H9 (cell line): ENCODE results near the gene RGL4. TPM values are rescaled to one million over a fixed set of nuclear protein-coding genes. Genes with fewer than 3 reads are reported as not detected.

ENCODE experiments used
- DNase-seq: peaks from one replicate; pipeline ENCODE4 v3.0.0-alpha.2; 2017
- H2AFZ ChIP-seq: one replicate; pipeline ENCODE4 v1.6.1; 2013; ENCODE audit warnings: mild to moderate bottlenecking, low read length, control low read depth, moderate library complexity
- H2AK5ac ChIP-seq: 2 replicates; pipeline ENCODE4 v1.6.1; 2013; ENCODE audit warnings: low read length, control low read depth, mixed read lengths; ENCODE audit not compliant: insufficient read length
- H2BK120ac ChIP-seq: one replicate; pipeline ENCODE4 v1.6.1; 2013; ENCODE audit warnings: low read depth, mild to moderate bottlenecking, low read length, control low read depth, inconsistent platforms; ENCODE audit not compliant: poor library complexity, severe bottlenecking
- H2BK12ac ChIP-seq: 2 replicates; pipeline ENCODE4 v1.6.1; 2013; ENCODE audit warnings: low read length, control low read depth, mixed read lengths, low read depth; ENCODE audit not compliant: insufficient read length
- H2BK15ac ChIP-seq: 2 replicates; pipeline ENCODE4 v1.6.1; 2013; ENCODE audit warnings: low read depth, low read length, control low read depth
- H2BK20ac ChIP-seq: one replicate; pipeline ENCODE4 v1.6.1; 2013; ENCODE audit warnings: low read depth, mild to moderate bottlenecking, low read length, control low read depth, inconsistent platforms; ENCODE audit not compliant: poor library complexity, severe bottlenecking
- H2BK5ac ChIP-seq: 2 replicates; pipeline ENCODE4 v1.6.1; 2013; ENCODE audit warnings: low read length, control low read depth, mixed read lengths; ENCODE audit not compliant: insufficient read length
- H3K14ac ChIP-seq: 2 replicates; pipeline ENCODE4 v1.6.1; 2013; ENCODE audit warnings: low read length, control low read depth; ENCODE audit not compliant: insufficient read depth
- H3K18ac ChIP-seq: 2 replicates; pipeline ENCODE4 v1.6.1; 2013; ENCODE audit warnings: low read depth, mild to moderate bottlenecking, mixed read lengths, low read length, control low read depth; ENCODE audit not compliant: insufficient read length
- H3K23ac ChIP-seq: 2 replicates; pipeline ENCODE4 v1.6.1; 2013; ENCODE audit warnings: low read length, control low read depth, mixed read lengths, low read depth; ENCODE audit not compliant: insufficient read length
- H3K23me2 ChIP-seq: 2 replicates; pipeline ENCODE4 v1.6.1; 2013; ENCODE audit warnings: low read depth, mild to moderate bottlenecking, mixed read lengths, low read length, control low read depth; ENCODE audit not compliant: insufficient read length, poor library complexity, severe bottlenecking
- H3K27ac ChIP-seq: 2 replicates; pipeline ENCODE4 v1.5.1; 2013; ENCODE audit warnings: low read length, control low read depth, mixed read lengths, low read depth; ENCODE audit not compliant: insufficient read length
- H3K27me3 ChIP-seq: 2 replicates; pipeline ENCODE4 v1.6.1; 2013; ENCODE audit warnings: low read length, control low read depth, inconsistent platforms; ENCODE audit not compliant: insufficient read depth
- H3K4ac ChIP-seq: 2 replicates; pipeline ENCODE4 v1.6.1; 2013; ENCODE audit warnings: low read depth, mild to moderate bottlenecking, control low read depth, inconsistent platforms, low read length, moderate library complexity
- H3K4me1 ChIP-seq: 2 replicates; pipeline ENCODE4 v1.6.1; 2013; ENCODE audit warnings: low read length, control low read depth, inconsistent platforms; ENCODE audit not compliant: insufficient read depth
- H3K4me2 ChIP-seq: 2 replicates; pipeline ENCODE4 v1.6.1; 2013; ENCODE audit warnings: low read length, control low read depth, mixed read lengths; ENCODE audit not compliant: insufficient read length, insufficient read depth
- H3K56ac ChIP-seq: 2 replicates; pipeline ENCODE4 v1.6.1; 2013; ENCODE audit warnings: low read depth, mild to moderate bottlenecking, mixed read lengths, low read length, control low read depth; ENCODE audit not compliant: insufficient read length
- H3K79me1 ChIP-seq: 2 replicates; pipeline ENCODE4 v1.6.1; 2013; ENCODE audit warnings: low read depth, mild to moderate bottlenecking, moderate library complexity, low read length, control low read depth, inconsistent platforms; ENCODE audit not compliant: insufficient read depth, poor library complexity, severe bottlenecking
- H3K79me2 ChIP-seq: 2 replicates; pipeline ENCODE4 v1.6.1; 2013; ENCODE audit warnings: low read length, control low read depth, inconsistent platforms; ENCODE audit not compliant: insufficient read depth
- H3K9ac ChIP-seq: 2 replicates; pipeline ENCODE4 v1.6.1; 2013; ENCODE audit warnings: low read length, control low read depth, mixed read lengths; ENCODE audit not compliant: insufficient read length; ENCODE audit errors: extremely low read depth
- H3K9me3 ChIP-seq: one replicate; pipeline ENCODE4 v1.6.1; 2013; ENCODE audit warnings: low read depth, low read length, inconsistent platforms; ENCODE audit not compliant: control insufficient read depth
- H3T11ph ChIP-seq: one replicate; pipeline ENCODE4 v1.6.1; 2013; ENCODE audit warnings: mild to moderate bottlenecking, low read length, control low read depth, inconsistent platforms
- H4K20me1 ChIP-seq: one replicate; pipeline ENCODE4 v1.6.1; 2013; ENCODE audit not compliant: control insufficient read depth, insufficient read length, insufficient read depth
- H4K5ac ChIP-seq: 2 replicates; pipeline ENCODE4 v1.6.1; 2013; ENCODE audit warnings: low read depth, mild to moderate bottlenecking, mixed read lengths, low read length, control low read depth; ENCODE audit not compliant: insufficient read length
- H4K8ac ChIP-seq: replicated peaks from 2 replicates; pipeline ENCODE4 v1.6.1; 2013; ENCODE audit warnings: low read length, control low read depth, mixed read lengths, low read depth; ENCODE audit not compliant: insufficient read length
- H4K91ac ChIP-seq: 2 replicates; pipeline ENCODE4 v1.6.1; 2013; ENCODE audit warnings: low read depth, mild to moderate bottlenecking, moderate library complexity, mixed read lengths, low read length, control low read depth; ENCODE audit not compliant: insufficient read length
- H3K27ac Mint-ChIP-seq, 3 experiments: 2 replicates in 2 of 3; 3 replicates in 1 of 3; pipeline ENCODE4 v1.8.0; 2020 to 2021; ENCODE audit warnings: mixed read lengths in 3 of 3, mild to moderate bottlenecking in 1 of 3, moderate library complexity in 1 of 3
- H3K27me3 Mint-ChIP-seq: 2 replicates; pipeline ENCODE4 v1.8.0; 2021; ENCODE audit warnings: low read depth, mild to moderate bottlenecking, moderate library complexity, mixed read lengths
- H3K36me3 Mint-ChIP-seq, 3 experiments: 2 replicates in 2 of 3; 3 replicates in 1 of 3; pipeline ENCODE4 v1.8.0; 2020 to 2021; ENCODE audit warnings: low read depth in 3 of 3, mixed read lengths in 3 of 3; ENCODE audit not compliant: insufficient read depth in 1 of 3
- H3K4me1 Mint-ChIP-seq, 2 experiments: 2 replicates each; pipeline ENCODE4 v1.8.0; 2020; ENCODE audit warnings: mixed read lengths in 2 of 2
- H3K4me3 Mint-ChIP-seq, 2 experiments: 2 replicates in 1 of 2; 3 replicates in 1 of 2; pipeline ENCODE4 v1.8.0; 2020 to 2021; ENCODE audit warnings: mild to moderate bottlenecking in 2 of 2, mixed read lengths in 2 of 2, moderate library complexity in 1 of 2
- H3K9me3 Mint-ChIP-seq, 2 experiments: 2 replicates in 1 of 2; 3 replicates in 1 of 2; pipeline ENCODE4 v1.8.0; 2020; ENCODE audit warnings: mild to moderate bottlenecking in 2 of 2, mixed read lengths in 2 of 2, moderate library complexity in 1 of 2
- WGBS: extraction: QIAGEN DNeasy Blood & Tissue Kit; methylation state at CpG from one replicate; pipeline ENCODE4 v1.1.7; 2013; ENCODE audit warnings: missing lambda C conversion rate, low lambda C conversion rate, mixed read lengths; ENCODE audit not compliant: insufficient read length; ENCODE audit errors: extremely low coverage; 5-methylcytosine and 5-hydroxymethylcytosine counted together
- total RNA-seq: library from RNA; stranded (reverse); gene quantifications from 2 replicates; pipeline ENCODE4 v1.2.1, GENCODE V29; 2021
- TF ChIP-seq, protein P1 (sequence below): fragments of 200-600 bp; sonication (generic); conservative IDR thresholded peaks from 3 replicates; pipeline ENCODE4 v1.8.0; 2021; ENCODE audit warnings: antibody characterized with exemption, mild to moderate bottlenecking

RGL4 gene
- total RNA-seq, 1 experiment from 2014 or later = not detected

DNA sequence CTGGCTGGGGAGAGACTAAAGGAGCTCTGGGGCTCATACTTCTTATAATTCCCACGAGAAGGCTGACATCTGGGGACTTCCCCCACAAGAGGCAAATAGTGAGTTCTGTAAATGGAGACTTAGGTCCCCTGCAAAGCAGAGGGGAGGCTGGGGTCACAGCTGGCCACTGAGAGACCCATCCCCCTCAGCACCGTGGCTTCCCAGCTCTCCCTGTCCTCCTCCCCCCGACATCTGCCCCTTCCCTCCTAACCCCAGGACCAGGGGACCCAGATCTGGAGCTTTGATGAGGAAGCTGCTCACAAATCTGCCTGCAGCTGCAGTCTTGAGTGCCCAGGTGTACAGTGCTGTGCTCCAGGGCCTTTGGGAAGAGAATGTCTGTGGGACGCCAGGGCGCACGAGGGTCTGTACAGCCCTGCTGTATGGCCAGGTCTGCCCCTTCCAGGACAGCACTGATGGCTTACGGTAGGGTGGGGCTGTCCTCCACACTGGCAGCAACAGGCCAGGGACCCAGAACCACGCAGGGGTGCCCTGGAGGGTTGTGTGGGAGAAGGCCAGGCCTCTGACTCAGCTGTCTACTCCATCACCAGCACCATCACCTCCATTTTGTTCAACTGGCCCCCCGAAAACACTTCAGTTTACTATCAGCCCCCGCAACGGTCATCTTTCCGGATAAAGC, 1.1 kb downstream of the RGL4 start:
- Histone ChIP-seq H3K56ac (no peak overlapping the region), H3K27me3 (no peaks in the 10 kb centered on the region), H3T11ph (no peak overlapping the region), H2BK5ac (no peak overlapping the region), H4K8ac (no peak overlapping the region), H3K9ac (no peak overlapping the region), H4K5ac (no peak overlapping the region), H3K27ac (no peak overlapping the region), H3K4ac (no peak overlapping the region), H3K14ac (no peak overlapping the region; the same call in 1 of the 2 replicates), H3K4me2 (no peak overlapping the region), H3K23me2 (no peaks in the 10 kb centered on the region), H2AFZ (no peak overlapping the region), H2BK20ac (no peak overlapping the region), H3K9me3 (no peaks in the 10 kb centered on the region), H3K79me2 (no peaks in the 10 kb centered on the region), H3K79me1 (no peaks in the 10 kb centered on the region), H2BK120ac (no peak overlapping the region), H2BK15ac (no peak overlapping the region), H3K18ac (no peak overlapping the region), H4K20me1 (no peaks in the 10 kb centered on the region), H3K23ac (no peak overlapping the region), H4K91ac (no peak overlapping the region), H3K4me1 (no peaks in the 10 kb centered on the region), H2AK5ac (no peak overlapping the region), H2BK12ac (no peak overlapping the region)
- Mint-ChIP-seq H3K4me3 (no peak overlapping the region), H3K27me3 (no peaks in the 10 kb centered on the region), H3K9me3 (no peaks in the 10 kb centered on the region), H3K36me3 (peaks cover 21 to 44% (median 38%) of the 10 kb centered on the region in 3 experiments), H3K4me1 (no peaks in the 10 kb centered on the region), H3K27ac (no peak overlapping the region)
- TF ChIP-seq, protein P1, sequence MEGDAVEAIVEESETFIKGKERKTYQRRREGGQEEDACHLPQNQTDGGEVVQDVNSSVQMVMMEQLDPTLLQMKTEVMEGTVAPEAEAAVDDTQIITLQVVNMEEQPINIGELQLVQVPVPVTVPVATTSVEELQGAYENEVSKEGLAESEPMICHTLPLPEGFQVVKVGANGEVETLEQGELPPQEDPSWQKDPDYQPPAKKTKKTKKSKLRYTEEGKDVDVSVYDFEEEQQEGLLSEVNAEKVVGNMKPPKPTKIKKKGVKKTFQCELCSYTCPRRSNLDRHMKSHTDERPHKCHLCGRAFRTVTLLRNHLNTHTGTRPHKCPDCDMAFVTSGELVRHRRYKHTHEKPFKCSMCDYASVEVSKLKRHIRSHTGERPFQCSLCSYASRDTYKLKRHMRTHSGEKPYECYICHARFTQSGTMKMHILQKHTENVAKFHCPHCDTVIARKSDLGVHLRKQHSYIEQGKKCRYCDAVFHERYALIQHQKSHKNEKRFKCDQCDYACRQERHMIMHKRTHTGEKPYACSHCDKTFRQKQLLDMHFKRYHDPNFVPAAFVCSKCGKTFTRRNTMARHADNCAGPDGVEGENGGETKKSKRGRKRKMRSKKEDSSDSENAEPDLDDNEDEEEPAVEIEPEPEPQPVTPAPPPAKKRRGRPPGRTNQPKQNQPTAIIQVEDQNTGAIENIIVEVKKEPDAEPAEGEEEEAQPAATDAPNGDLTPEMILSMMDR = no peak
- WGBS = no CpG with 5 or more reads among the region's 12 CpGs
- no peak for DNase-seq
